ENCODE results near the gene CANT1.

The CANT1 gene

DNA sequence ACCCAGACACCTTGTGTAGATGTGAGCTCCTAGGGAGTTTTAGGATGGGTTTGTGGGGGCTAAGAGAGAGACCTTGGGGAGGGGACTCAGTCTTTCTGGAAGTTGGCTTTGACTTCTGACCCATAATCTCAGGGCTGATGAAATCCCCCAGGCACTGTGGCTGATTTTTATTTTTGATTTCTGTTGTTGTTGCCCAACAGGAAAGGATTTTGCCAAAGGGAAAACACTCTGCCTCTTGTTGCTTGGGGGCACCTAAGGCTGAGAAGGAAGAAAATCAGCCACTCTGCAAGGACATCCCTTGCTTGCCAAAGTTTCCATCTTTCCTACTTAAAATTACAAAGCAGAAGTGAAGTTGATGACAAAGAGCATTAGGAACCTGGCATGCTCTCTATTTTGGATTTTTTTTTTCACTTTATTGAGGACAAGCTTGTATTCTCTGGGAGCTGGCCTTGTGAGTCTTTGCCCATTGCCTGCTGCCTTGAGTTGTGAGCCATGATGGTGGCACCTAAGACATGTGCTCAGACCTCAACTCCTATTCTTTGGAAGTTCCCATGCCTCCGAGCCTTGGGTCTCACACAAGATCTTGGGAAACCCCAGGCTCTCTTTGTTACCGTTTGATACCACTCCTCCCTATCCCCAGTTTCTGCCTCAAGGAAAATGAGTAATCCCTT, 11.2 kb upstream of the CANT1 start:
- peak overlapping the region; percentile 28 for H3K4me2 ChIP-seq (ENCODE audit: low read length)
- H3K27me3 ChIP-seq (ENCODE audit: control insufficient read depth, insufficient read depth, low read length): no peaks in the 10 kb centered on the region
- no peak overlapping the region for H3K4me3 ChIP-seq (ENCODE audit: low read depth, low read length)
- H3K4me1 ChIP-seq: peaks cover 40% of the 10 kb centered on the region
- TF ChIP-seq, protein P1, sequence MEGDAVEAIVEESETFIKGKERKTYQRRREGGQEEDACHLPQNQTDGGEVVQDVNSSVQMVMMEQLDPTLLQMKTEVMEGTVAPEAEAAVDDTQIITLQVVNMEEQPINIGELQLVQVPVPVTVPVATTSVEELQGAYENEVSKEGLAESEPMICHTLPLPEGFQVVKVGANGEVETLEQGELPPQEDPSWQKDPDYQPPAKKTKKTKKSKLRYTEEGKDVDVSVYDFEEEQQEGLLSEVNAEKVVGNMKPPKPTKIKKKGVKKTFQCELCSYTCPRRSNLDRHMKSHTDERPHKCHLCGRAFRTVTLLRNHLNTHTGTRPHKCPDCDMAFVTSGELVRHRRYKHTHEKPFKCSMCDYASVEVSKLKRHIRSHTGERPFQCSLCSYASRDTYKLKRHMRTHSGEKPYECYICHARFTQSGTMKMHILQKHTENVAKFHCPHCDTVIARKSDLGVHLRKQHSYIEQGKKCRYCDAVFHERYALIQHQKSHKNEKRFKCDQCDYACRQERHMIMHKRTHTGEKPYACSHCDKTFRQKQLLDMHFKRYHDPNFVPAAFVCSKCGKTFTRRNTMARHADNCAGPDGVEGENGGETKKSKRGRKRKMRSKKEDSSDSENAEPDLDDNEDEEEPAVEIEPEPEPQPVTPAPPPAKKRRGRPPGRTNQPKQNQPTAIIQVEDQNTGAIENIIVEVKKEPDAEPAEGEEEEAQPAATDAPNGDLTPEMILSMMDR (IDR thresholded peaks at IDR 0.05): no peak
- no peaks in the 10 kb centered on the region for H3K79me2 ChIP-seq
- H3K9me3 ChIP-seq (ENCODE audit: control insufficient read depth, low read length): no peaks in the 10 kb centered on the region
- H3K27ac ChIP-seq: peak overlapping the region; percentile 36
- H3K36me3 ChIP-seq (ENCODE audit: control insufficient read depth, insufficient read depth, low read length): no peaks in the 10 kb centered on the region
- peak overlapping the region; percentile 48 for H2AFZ ChIP-seq
- no peak overlapping the region for H3K9ac ChIP-seq

DNA sequence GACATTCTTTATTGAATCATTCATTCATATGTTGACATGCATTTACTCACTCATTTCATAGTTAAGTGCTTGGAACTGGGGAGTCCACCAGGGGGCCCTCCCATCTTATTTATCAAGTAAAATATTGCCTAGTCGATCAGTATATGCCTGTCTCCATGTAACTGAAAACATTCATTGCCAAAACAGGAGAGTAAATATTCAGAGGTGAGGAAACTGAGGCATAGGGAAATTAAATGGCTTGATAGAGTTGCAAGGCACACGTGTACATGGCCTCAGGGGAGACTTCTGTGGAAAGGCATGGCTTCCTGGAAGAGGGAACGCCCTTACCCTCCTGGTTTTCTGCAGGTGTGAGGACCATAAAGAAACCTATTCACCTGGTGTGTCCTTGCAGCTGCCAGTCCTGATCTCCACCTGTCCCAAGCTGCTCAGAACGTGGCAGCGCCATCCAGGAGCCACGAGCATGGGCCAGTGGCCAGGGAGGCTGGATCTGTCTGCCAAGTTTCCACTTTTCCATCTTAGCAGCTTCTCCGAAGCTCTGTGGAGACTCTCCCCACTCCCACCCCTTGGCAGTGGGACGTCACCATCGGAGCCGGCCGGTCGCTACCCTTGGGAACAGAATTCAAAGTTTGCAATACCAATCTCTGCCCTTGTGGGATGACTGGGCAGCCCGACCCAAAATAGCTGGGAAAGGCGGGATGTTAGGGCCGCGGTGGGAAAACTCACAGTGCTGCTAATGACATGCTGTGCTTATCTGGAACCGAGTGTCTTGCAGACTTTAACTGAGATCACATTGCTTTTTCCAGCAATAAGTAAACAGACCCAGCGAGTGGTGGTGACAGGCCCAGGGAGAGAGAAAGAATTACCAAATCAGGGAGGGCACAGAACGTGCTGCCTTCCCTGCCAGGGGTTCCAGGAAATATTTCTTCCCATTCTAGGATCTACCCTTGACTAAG, 10.3 kb upstream of the CANT1 start:
- no peaks in the 10 kb centered on the region for H3K79me2 ChIP-seq
- H3K27me3 ChIP-seq (ENCODE audit: control insufficient read depth, insufficient read depth, low read length): no peaks in the 10 kb centered on the region
- no peaks in the 10 kb centered on the region for H3K36me3 ChIP-seq (ENCODE audit: control insufficient read depth, insufficient read depth, low read length)
- H3K4me1 ChIP-seq: peaks cover 35% of the 10 kb centered on the region
- no peaks in the 10 kb centered on the region for H3K9me3 ChIP-seq (ENCODE audit: control insufficient read depth, low read length)
- peak overlapping the region; percentile 6 for H3K4me3 ChIP-seq (ENCODE audit: low read depth, low read length)
- peak overlapping the region; percentile 48 for H2AFZ ChIP-seq
- TF ChIP-seq, protein P1 (IDR thresholded peaks at IDR 0.05): peak; percentile 76
- H3K9ac ChIP-seq: no peak overlapping the region
- H3K27ac ChIP-seq: peak overlapping the region; percentile 36
- peak overlapping the region; percentile 28 for H3K4me2 ChIP-seq (ENCODE audit: low read length)

DNA sequence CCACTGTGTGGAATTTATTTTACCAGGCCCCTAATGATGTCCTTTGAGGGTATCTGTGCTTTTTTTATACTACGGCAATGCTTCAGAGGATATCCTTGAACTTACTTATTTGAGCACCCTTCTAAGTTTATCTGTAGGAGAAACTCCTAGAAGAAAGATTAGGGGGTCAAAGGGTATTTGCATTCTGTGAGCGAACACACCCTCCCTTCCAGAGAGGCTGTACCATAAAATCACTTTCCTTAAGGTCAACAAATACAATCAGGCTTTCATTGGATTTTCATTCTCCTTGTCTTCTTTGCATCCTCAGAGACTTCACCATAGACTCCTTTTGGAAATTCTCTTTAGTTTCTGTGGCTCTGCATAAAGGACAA, 9.7 kb upstream of the CANT1 start:
- Histone ChIP-seq H3K9me3 (ENCODE audit: control insufficient read depth, low read length) (no peaks in the 10 kb centered on the region), H3K79me2 (no peaks in the 10 kb centered on the region), H3K36me3 (ENCODE audit: control insufficient read depth, insufficient read depth, low read length) (no peaks in the 10 kb centered on the region), H3K4me3 (ENCODE audit: low read depth, low read length) (no peak overlapping the region), H3K4me2 (ENCODE audit: low read length) (no peak overlapping the region), H3K27me3 (ENCODE audit: control insufficient read depth, insufficient read depth, low read length) (no peaks in the 10 kb centered on the region), H2AFZ (no peak overlapping the region), H3K4me1 (peaks cover 33% of the 10 kb centered on the region), H3K27ac (no peak overlapping the region), H3K9ac (no peak overlapping the region)
- TF ChIP-seq, protein P1 (IDR thresholded peaks at IDR 0.05): no peak

DNA sequence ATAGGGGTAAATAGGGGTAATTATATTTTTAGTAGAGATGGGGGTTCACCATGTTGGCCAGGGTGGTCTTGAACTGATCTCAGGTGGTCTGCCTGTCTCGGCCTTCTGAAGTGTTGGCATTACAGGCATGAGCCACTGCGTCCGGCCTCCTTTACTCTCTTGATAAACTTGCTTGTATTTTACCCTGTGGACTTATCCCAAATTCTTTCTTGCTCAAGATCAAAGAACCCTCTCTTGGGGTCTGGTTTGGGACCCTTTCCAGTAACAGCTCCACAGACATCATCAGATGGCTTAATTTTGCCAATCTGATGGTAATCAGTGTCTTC, 8.8 kb upstream of the CANT1 start:
- TF ChIP-seq, protein P1 (IDR thresholded peaks at IDR 0.05): no peak
- Histone ChIP-seq H3K79me2 (no peaks in the 10 kb centered on the region), H3K27ac (peak overlapping the region; percentile 88), H3K9ac (no peak overlapping the region), H2AFZ (no peak overlapping the region), H3K9me3 (ENCODE audit: control insufficient read depth, low read length) (no peaks in the 10 kb centered on the region), H3K36me3 (ENCODE audit: control insufficient read depth, insufficient read depth, low read length) (no peaks in the 10 kb centered on the region), H3K4me2 (ENCODE audit: low read length) (no peak overlapping the region), H3K4me3 (ENCODE audit: low read depth, low read length) (no peak overlapping the region), H3K4me1 (peaks cover 28% of the 10 kb centered on the region), H3K27me3 (ENCODE audit: control insufficient read depth, insufficient read depth, low read length) (no peaks in the 10 kb centered on the region)

Measured in parathyroid adenoma (tissue), 2 donors.